NCI-H2029 treated with DMSO at 0.1 percent for 48 hours (cell line): ENCODE results near the gene KRTAP1-5.
A peak's percentile ranks its signal among the peaks of the same experiment; 100 is the strongest.
"Not testable (repeated sequence)": the region's sequence is repeated elsewhere in the genome, so short reads cannot be mapped to it uniquely, and the experiment has no call there.

Source experiments
- DNase-seq: peaks from one replicate; lab custom pipeline; 2025; lab: John Stamatoyannopoulos, UW

The KRTAP1-5 gene

DNA sequence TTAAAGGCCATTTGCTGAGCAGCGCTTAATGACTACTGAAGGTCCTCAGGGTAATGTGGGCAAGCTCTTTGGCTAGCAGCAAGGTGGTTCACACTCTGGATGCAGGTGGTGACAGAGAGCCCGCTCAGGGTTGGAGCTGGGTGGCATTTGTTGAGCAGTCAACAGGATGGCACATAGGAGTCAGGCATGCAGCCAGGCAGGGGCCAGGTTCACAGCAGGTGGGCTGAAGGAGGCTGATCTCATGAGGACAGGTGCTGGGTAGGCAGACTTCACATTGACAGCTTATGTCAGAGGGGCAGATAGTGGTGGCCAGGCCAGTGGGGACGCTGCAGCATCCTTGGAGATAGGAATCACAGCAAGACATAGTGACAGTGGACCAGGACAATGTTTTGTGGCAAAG lies 22.6 kb downstream of the KRTAP1-5 start:
- DNase-seq = peak; percentile 29

DNA sequence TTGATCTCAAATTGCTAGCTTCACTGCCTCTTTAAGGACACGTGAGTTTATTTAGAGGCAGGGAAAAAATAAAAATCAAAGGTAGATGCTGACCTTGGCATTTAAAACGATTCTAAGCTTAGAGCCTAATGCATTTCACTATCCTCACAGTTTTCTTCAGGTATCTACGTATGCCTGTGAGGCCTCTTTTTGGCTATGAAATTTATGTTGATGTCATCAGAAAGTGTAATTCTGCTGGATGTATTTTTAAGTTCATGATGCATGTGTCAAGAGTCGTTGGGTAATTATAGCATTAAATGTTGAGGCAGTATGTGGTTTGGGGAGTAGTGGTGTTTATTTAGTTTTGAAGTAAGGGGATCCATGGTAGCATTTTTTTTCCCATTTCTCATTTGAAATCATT lies 23.1 kb downstream of the KRTAP1-5 start:
- no peak for DNase-seq

DNA sequence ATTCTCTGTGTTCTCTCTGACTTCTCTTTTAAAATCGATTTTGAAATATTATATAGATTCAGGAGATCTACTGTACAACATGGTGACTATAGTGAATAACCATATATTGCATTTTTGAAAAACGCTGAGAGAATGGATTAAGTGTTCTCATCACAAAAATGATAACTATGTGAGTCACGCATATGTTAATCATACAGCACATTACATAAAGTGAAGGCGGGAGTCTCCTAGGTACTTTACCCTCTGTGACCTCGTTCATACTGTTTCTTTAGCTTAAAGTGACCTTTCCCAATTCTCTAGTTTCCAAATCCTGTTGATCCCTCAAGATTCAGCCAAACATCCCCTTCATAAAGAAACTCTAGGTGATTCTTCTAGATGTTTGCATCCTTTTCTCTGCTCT lies 24.2 kb downstream of the KRTAP1-5 start:
- DNase-seq = no peak

DNA sequence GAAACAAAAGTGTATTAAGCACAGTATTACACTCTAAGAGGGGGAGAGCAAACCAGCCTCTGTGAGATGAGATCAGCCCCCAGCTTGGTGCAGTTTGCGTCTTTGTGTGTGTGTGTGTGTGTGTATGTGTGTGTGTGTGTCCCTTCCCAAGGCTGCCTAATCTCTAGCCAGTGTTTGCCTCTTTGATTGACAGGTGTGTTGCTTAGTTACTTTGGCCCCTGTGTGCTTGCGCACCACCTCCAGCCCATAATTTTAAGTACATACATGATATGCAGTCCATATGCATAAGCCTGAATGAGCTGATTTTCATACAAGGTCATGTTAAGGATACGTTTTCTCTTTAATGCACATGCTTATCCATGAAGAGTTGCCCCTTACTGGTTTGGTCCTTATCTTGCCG lies 25.2 kb downstream of the KRTAP1-5 start:
- no peak for DNase-seq

DNA sequence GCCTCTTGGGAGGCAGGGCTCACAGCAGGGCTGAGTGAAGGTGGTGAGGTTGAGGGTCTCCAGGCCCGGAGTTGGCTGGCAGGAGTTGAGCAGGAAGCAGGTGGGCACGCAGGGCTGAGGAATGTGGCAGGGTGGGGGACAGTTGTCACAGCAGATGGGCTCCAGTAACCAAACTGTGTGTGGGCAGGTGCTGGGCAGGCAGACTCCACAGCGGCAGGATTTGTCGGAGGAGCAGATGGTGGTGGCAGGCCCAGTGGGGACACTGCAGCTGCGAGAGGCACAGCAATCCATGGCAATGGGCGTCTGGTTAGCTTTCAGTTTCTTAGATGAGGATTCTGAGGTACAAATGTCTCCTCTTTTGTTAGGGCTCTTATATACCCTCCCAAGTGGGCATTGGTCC lies 27.4 kb downstream of the KRTAP1-5 start, which contains the start of gene KRTAP3-2:
Gene KRTAP3-2 (minus strand): TSS at position 344 of the 400 bp plus-strand sequence. CDS start 53 bp downstream, at position 291.
- DNase-seq = not testable (repeated sequence)

DNA sequence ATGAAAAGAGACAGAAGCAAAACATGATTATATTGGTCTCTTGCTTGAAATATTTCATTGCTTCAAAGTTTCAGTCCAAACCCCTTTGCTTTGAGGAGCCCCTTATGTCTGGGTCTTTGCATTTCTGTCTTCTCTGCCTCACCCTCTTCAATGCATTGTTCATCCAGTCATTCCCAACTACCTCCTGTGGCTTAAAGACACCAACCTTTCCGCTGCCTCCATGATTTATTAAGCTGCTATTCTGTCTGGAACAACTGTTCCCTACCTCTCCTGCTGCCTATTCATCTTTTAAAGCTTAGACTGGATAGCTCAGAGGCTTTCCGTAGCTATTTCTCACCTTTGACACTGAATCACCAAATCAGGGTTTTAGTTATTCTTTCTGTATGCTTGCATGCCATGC lies 29.6 kb downstream of the KRTAP1-5 start:
- no peak for DNase-seq

DNA sequence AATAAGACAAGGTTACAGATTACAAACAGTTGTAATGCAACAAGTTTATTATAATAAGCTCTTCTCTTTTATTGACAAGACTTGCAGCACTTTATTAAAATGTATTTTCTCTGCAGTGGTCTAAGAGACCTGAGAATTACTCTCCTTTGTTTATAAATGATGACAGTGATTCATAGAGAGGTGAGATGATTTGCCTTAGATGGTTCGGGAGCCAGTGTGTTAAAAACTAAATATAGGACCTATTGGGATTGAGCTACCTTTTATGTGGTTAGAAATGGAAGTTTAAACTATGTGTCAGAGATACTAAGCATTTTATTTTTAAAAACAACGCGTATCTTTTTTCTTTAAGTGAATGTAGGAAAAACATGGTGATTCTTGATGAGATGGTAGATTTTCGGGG lies 30.2 kb downstream of the KRTAP1-5 start:
- no peak for DNase-seq

GRCh38 chr17:40995116-40995515 lies 31.9 kb downstream of the KRTAP1-5 start:
- no peak for DNase-seq

DNA sequence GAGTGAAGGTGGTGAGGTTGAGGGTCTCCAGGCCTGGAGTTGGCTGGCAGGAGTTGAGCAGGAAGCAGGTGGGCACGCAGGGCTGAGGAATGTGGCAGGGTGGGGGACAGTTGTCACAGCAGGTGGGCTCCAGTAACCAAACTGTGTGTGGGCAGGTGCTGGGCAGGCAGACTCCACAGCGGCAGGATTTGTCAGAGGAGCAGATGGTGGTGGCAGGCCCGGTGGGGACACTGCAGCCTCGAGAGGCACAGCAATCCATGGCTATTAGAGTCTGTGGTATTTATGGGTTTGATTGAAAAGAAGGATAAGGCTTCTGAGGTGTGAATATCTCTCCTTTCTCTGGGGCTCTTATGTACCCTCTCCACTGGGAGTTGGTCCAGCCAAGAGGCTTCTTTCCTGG lies 33.2 kb downstream of the KRTAP1-5 start, which contains the start of gene KRTAP3-3:
Gene KRTAP3-3 (minus strand): TSS at position 326 of the 400 bp plus-strand sequence. CDS start 67 bp downstream, at position 259.
- DNase-seq = no peak

DNA sequence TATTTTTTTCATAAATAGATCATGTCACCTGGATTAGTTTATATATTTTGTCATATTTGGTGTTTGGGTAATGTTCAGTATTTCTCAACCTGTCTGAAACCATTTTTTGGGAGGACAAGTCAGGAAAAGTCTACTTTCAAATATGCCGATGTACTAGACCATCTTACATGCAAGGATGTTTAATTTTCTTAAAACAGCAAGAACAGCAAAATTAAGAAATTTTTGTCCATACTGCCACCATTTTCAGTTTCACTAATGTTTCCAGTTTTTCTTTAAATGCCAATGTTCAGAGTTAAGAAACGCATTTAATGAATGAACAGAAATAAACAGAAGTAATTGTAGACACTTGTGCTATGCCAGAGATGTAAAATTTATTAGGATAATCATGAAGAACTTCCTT lies 33.9 kb downstream of the KRTAP1-5 start:
- no peak for DNase-seq

GRCh38 chr17:40992666-40993065 lies 34.3 kb downstream of the KRTAP1-5 start:
- no peak for DNase-seq

DNA sequence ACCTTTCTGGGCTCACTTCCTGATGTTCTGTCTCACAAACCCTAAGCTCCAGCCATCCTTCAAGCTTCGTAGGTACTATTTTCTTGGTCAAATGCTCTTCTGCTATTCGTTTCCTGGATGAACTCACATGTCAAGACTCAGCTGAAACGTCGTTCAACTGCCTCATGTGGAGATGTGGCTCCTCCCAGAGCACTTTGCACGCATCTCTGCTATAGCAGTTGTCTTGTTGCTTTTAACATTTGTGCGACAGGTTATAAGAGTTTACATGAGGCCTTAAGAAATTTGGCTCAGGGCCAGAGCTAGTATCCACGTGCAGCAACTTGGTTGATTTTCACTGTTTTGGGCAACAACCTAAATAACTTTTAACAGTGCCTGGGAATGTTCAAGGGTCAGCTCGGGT lies 40.1 kb downstream of the KRTAP1-5 start:
- no peak for DNase-seq

- no peak for DNase-seq
Measured at GRCh38 chr17:40984226-40984625, 42.8 kb downstream of the KRTAP1-5 start, which contains the start of gene KRT40. Gene KRT40 (minus strand): TSS chr17:40984326. CDS start chr17:40984273, 53 bp downstream.

DNA sequence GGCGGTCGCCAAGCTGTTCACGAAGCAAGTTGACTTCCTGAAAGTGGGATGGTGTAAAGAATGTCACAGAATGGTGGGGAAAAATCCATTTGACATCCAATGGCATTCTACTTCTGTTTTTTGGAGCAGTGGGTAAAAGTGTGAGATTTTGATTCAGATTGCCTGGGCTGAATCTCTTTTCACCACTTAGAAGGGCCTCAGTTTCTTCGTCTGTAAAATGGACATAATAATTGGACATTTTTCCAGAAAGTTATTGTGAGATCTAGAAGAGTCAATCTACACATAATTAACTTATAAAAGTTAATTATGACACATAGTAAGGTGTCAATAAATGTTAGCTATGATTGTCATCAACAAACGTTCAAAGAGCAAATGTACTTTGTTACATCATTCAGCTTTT lies 45.9 kb downstream of the KRTAP1-5 start:
- no peak for DNase-seq

GRCh38 chr17:40980596-40980995 lies 46.4 kb downstream of the KRTAP1-5 start:
- no peak for DNase-seq

GRCh38 chr17:40980117-40980516 lies 46.9 kb downstream of the KRTAP1-5 start:
- no peak for DNase-seq

- no peak for DNase-seq
Measured at GRCh38 chr17:40978575-40979151, 48.3 kb downstream of the KRTAP1-5 start.
